ENCODE data around the gene PKDCC.
A peak's percentile ranks its signal among the peaks of the same experiment; 100 is the strongest.
"Not testable (repeated sequence)": the region's sequence is repeated elsewhere in the genome, so short reads cannot be mapped to it uniquely, and the experiment has no call there.

Gene PKDCC

DNA sequence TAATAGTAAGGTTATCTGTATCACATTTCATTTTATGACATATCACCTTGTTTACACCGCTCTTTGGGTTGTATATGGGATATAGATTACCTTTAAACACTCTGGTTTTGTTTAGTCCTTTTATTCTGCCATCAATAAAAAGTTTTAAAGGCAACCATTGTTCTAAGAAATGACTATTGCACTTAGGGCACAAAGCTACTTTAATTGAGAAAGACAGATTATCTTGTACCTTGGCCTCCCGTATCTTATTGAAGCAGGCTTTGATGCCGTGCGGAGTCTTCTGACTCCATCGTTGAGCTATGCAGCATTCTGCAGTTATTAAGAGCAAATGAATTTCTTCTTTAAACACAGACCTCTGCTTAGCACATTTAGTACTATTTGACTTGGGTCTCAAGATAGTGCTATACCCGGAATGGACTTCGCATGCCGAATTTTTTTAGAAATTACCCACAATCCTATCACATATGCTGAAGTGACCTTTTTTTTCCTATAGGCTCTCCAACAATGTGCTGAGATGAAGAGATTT is 16.7 kb downstream of the PKDCC start:
- DNase-seq (ENCODE audit: low read depth in 2 of 2), result peak in 1 of 2 experiments; percentile 59

DNA sequence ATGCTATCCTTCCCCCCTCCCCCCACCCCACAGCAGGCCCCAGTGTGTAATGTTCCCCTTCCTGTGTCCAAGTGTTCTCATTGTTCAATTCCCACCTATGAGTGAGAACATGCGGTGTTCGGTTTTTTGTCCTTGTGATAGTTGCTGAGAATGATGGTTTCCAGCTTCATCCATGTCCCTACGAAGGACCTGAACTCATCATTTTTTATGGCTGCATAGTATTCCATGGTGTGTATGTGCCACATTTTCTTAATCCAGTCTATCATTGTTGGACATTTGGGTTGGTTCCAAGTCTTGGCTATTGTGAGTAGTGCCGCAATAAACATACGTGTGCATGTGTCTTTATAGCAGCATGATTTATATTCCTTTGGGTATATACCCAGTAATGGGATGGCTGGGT is 17.9 kb downstream of the PKDCC start:
- DNase-seq (ENCODE audit: low read depth in 2 of 2), result not testable (repeated sequence)

GRCh38 chr2:42067001-42067400 is 19.2 kb downstream of the PKDCC start:
- not testable (repeated sequence) for DNase-seq (ENCODE audit: low read depth in 2 of 2)

- no peak for DNase-seq (ENCODE audit: low read depth in 2 of 2)
Measured at GRCh38 chr2:42067521-42067920, 19.7 kb downstream of the PKDCC start.

GRCh38 chr2:42068571-42069178 is 20.9 kb downstream of the PKDCC start:
- no peak for DNase-seq (ENCODE audit: low read depth in 2 of 2)

DNA sequence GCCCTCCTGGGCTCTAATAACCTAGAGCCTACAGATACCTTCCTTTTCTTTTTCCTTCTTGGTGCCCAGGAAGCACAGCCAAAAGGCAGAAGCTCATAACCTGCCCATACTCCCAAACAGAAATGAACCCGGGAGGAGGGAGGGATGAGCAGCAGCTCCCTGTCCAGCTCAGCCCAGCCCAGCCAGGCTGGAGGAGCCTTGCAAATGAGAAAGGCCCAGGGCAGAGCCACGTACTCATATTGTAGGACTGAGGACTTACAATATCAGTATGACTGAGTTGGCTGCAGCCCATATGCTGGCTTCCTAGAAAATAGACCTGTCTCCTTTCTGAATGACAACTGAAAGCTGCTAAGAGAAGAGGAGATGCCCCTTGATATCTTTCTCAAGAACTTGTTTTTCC is 21.7 kb downstream of the PKDCC start:
- DNase-seq (ENCODE audit: low read depth in 2 of 2), result no peak

- no peak for DNase-seq (ENCODE audit: low read depth in 2 of 2)
Measured at GRCh38 chr2:42071791-42072190, 24.0 kb downstream of the PKDCC start.

DNA sequence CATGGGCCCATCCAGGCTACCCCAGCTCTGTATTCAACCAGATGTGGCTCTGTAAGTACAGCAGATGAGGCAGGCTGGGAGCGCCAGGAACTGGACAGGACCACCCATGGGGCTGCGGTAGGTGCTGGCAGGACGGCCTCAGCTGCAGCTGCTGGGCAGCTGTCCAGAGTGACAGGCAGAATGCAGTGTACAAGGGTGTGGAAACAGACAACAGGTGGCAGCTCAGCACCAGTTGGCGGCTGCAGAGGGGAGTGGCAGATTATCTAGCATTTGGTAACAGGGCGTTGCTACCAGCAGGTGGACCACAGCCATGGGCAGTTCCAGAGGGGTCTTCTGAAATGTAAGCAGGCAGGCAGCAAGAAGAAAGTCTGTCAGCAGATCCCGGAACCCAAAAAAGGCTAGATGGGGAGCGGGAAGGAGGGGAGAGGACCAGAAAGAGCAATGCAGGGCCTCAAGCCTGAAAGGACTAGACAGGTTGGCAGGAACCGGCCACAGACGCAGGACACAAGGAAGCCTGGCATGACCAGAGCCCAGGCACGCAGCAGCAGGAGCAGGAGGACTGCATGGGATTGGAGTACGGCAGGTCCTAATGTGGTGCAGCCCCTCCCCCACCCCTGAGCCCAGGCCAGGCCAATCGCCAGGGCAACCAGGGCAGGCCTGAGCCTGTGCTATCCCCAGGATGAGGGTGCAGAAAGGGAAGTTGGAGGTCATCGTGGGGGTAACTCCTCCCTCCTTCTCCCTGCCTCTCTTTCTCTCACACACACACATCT is 24.7 kb downstream of the PKDCC start:
- DNase-seq (ENCODE audit: low read depth in 2 of 2), result no peak

GRCh38 chr2:42073739-42074503 is 26.1 kb downstream of the PKDCC start:
- DNase-seq (ENCODE audit: low read depth in 2 of 2), result no peak

GRCh38 chr2:42074661-42075060 is 26.8 kb downstream of the PKDCC start:
- DNase-seq (ENCODE audit: low read depth in 2 of 2), result no peak

- DNase-seq (ENCODE audit: low read depth in 2 of 2), result no peak
Measured at GRCh38 chr2:42076357-42077225, 28.8 kb downstream of the PKDCC start.

DNA sequence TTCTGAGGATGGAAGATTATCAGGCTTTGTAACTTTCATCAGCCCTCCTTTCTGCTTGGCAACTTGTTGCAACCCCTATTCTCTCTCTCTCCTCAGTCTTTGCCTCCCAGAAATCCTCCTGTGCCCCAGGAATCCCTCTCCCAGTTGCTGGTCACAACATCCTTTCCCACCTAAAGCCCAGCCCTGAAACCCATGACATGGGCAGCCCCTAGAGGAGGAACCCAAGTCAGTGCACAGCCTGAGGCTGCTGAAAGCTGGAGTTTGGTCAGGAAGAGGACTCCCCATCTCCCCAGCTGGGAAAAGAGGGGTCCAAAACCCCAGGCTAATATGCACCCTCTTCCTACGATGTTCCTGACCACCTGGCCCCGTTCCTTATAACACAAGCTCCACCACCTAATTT is 29.5 kb downstream of the PKDCC start:
- DNase-seq (ENCODE audit: low read depth in 2 of 2), result no peak

GRCh38 chr2:42079737-42080287 is 32.0 kb downstream of the PKDCC start:
- DNase-seq (ENCODE audit: low read depth in 2 of 2), result no peak

GRCh38 chr2:42081151-42081550 is 33.3 kb downstream of the PKDCC start:
- not testable (repeated sequence) for DNase-seq (ENCODE audit: low read depth in 2 of 2)

- DNase-seq (ENCODE audit: low read depth in 2 of 2), result no peak
Measured at GRCh38 chr2:42082016-42082415, 34.2 kb downstream of the PKDCC start.

- DNase-seq (ENCODE audit: low read depth in 2 of 2), result peak; percentile 61 to 77
Measured at GRCh38 chr2:42084231-42084671, 36.4 kb downstream of the PKDCC start.

GRCh38 chr2:42085070-42085469 is 37.2 kb downstream of the PKDCC start:
- not testable (repeated sequence) for DNase-seq (ENCODE audit: low read depth in 2 of 2)

DNA sequence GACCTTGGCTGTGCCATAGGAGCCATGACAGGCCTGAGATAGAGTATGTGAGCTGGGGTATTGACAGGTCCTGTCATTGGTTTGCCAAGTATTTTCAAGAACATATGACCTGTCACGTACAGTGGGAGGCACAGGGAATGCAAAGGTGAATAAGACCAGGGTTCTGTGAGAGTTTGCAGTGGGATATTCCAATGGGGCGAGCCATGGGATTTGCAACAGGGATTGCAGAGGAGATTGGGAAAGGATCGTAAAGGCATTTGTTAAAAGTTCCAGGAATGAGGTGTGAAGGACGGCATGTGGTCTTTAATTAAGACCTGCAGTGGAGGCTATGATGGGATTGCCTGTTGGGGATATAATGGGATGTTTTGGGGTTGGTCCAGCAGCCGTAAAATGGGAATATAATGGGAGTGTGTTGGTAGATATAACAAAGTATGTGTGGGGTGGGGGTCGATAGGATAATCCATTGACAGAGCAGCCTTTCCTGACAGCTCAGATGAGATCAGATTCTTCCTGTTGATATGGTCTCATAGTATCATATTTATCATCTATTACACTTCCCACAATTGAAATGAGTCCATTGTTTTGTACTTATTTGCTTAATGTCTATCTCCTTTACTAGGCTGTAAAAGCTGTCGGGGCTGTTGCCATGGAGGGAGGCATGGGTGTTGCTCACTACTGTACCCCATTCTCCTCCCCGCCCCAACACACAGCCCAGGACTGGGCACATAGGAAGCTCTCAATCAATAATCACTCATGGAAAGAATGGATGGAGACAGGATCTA is 38.1 kb downstream of the PKDCC start:
- DNase-seq (ENCODE audit: low read depth in 2 of 2), result no peak

GRCh38 chr2:42086500-42086953 is 38.7 kb downstream of the PKDCC start:
- DNase-seq (ENCODE audit: low read depth in 2 of 2), result peak in 1 of 2 experiments; percentile 37
